Muscle of back (tissue), 11 donors: ENCODE measurements around the gene HSF4. TPM values are rescaled to one million over a fixed set of nuclear protein-coding genes. Genes with fewer than 3 reads are reported as not detected.

Source experiments
- DNase-seq, 3 donors: peaks; one replicate each; pipeline versions ENCODE4 v3.0.0 to v3.0.0-alpha.2; 2013
- polyA plus RNA-seq, 10 donors: library from polyadenylated mRNA; unstranded; fragments of 120-200 nt; gene quantifications; one replicate each; pipeline ENCODE4 v1.2.1, GENCODE V29; 2013; ENCODE audit not compliant: insufficient read length in 10 of 10

Gene HSF4
- polyA plus RNA-seq, 10 donors, result 1.5 to 8.6 (median 3.7) TPM

DNA sequence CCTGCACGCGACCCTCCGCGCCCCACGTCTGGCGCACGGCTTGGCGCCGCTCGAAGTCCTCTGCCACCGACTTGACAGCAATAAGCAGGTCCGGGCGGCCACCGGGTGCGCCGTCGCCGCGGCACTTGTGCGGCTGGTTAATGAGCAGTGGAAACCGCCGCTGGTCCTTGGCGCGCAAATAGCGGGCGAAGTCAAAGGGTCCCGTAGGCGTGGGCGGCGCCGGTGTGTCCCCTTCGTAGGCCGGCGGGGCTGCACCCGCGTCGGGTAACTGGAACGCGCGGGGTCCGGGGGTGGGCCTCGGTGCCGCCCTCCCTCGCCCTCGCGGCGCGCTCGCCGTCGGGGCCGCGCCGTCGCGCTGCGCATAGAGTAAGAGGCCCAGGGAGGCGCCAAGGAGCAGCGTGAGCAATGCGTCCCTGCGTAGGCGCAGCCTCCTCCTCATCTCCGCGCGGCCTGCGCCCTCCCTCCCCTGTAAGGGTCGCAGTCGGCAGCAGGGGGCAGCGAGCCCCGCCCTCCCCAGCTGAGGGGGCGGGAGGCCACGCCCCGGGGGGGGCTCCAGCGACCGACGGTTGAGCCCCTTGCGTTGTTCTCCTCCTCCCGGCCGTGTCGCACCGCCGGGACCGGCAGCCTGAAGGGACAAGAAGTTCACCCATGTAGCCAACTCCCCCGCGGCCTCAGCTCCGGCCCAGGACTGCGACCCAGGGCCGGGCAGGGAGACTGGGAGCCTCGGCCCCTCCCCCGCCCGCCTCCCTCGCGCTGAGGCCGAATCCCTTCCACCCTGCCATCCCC, 14.3 kb upstream of the HSF4 start:
- DNase-seq, result peak in 2 of 3 donors; percentile 88 to 94

DNA sequence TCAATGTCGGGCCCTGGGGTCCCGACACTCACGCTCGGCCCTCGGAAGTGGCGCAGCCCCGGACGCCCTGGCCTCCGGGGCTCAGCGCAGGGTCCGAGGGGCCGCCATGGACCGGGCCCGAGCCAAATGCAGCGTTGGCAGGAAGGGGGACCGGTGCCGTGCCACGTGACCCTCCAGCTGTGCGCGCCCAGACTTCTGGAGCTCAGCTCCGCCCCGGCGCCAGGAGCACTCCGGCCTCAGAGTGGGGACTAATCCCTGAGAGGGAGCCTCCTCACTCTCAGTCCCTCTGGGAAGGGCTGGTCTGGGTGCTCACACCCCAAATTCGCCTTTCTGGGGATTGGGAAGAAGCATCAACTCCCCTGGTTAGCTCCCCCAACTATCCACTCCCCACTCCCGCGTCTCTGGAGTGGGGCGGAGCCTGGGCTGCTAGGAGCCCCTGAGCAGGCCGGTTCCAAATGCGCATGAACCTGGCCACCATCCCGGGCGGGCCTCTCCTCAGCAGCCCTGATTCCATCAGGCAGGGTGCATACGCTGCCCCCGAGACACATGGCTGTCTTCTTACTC, 13.6 kb upstream of the HSF4 start, which contains the start of gene B3GNT9:
TSS of gene B3GNT9 (minus strand) at position 166 of the 564 bp plus-strand sequence. CDS start 513 bp downstream, outside the sequence.
- peak; percentile 68 to 96 (median 90) for DNase-seq

DNA sequence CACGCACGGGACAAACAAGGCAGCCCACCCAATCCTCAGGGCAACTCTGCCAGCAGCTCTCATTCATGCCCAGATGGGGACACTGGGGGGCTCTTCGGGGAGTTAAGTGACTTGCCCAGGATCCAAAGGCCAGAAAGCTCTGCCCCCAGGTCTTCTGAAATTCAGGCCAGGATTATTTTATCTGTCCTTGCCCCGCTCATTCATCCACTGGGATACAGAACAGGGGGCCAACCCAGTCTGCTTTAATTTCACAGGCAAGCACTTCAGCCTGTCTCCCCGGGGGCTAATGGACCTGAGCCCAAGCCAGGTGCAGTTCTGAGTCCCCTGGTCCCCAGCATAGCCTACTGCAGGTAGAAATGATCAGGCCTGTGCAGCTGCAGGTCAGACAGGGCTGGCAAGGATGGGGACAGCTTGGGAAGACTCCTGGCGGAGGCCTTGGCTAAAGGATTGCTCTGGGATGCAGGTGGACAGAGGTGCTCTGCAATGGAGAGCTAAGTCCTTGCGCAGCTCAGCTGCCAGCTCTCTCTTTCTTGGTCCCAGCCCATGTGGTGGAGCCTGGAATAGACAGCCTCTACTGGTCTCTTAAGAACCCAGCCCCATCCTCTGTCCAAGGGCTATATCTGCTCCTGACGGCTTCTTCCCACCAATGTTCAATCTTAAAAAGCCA, 13.0 kb upstream of the HSF4 start:
- no peak for DNase-seq

DNA sequence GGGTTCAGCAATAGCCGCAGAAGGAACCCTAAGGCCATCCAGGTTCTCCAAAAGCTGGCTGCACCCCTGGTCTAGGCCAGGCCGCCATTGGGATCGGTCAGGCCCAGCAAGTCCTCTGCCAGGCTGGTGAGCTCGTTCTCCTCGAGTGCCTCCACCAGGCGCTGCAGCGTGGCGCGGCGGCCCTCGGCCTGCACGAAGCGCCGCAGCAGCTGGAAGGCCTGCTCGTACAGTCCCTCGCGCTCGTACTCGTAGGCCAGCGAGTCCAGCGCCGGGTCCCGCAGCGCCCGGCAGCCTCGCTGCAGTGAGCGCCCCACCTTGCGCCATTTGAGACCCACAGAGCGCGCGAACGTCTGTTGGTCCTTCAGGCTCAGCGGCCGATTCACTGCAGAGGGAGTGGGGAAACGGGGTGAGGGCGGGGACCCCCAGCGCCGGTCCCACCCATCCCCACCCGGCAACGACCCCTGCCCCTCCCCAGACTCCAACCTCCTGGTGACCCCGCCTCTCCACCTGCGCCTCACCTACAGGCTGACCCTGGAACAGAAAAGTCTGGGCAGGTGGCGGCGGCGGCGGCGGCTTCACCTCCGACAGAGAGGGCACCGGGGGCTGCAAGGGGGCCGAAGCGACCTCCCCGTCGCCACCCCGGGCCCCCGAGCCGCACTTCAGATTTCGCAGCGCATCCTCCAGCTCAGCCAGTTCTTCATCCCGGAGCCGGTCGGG, 9.8 kb upstream of the HSF4 start:
- peak in 1 of 3 donors; percentile 11 for DNase-seq

DNA sequence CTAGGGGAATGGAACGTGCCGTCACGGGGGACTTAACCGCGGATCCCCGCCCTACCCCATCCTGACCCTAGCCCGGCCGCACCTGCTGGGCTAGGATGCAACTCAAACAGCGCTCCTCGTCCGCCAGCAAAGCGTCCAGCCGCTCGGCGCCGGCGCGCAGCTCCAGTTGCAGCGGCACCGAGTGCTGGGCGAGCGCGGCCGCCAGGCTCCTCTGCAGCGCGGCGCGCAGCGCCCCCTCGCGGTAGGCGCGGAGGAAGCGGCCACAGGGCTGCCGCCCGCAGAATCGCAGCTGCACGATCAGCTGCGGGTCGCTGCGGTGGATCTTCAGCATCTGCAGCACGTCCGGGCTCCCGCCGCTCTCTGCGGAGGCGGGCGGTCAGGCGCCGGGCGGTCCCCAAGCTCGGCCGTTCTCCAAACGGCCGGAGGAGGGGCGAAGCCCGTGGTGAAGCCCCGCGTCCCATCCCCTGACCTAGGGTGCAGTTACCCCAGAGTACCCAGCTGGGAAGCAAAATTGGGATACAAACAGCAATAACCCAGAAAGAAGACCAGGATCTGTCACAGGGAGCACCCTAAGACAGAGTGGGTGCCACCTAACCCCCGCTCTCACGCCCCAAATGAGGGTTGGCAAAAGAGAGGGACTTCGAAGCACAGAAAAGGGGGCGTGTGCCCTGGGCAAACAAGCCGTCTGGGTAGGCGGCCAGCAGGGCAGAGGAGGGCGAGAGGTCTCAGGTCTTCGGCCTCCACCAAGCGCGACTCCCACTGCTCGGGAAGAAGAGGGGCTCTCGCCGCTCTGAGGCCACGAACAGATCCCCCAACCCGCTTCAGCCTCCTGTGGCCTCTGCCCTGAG, 9.0 kb upstream of the HSF4 start:
- DNase-seq, result peak in 2 of 3 donors; percentile 91 to 92

DNA sequence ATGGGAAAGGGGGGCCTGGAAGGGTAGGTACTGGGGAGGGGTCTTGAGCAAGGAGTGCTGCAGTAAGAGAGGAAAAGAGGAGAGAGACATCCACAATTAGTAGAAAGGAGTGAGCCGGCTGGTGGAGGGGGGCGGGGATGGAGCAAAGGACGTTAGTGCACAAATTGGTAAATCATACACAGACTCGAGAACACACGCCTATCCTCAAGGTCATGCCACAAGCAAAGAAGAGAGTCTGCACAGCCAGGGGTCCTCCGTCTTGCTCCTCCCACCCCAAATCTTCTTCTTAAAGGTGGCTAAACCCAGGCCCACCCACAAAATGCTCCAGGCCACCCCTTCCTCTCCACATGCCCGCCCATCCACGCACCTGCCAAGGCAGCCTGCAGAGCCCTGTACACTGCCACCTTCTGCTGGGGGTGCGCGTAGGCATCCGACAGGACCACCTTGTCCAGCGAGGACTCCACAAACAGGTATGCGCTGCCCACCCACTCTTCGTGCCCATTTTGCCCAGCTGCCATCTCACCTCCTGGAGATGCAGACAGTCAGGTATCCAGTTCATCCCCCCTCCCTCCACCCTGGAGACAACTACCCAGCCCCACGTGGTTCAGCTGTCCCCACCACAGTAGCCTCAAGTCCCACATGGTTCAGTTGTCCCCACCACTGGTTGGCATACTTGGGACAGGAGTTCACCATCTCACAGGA, 8.3 kb upstream of the HSF4 start:
- no peak for DNase-seq

DNA sequence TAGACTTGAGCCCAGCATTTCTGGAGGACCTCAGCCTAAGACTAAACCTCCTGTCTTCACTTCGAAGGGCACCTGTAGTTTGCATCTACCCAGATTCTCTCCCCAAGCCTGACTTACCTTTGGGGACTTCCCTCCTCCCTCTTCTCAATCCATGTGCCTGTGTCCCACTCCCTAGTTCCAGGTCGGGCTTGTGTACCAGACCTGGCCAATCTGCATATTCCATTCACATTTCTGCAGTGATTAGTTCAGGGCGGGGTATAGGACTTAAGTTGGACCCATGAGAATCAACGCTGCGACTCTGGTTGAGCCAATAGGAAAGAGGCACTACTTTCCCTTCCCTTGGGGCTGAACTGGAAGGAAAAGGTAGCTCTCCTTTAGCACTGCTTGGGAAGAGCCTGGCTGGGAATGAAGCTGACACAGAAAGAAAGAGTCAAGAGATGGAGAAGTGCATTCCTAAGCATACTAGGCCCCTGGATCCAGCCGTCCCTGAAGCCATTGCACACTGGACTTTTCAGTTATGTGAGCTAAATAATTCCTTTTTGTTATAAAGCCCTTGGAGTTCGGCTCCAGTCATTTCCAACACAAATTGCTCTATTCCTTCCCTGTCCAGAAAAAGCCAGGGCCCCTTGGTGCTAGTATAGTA, 7.3 kb upstream of the HSF4 start:
- no peak for DNase-seq

DNA sequence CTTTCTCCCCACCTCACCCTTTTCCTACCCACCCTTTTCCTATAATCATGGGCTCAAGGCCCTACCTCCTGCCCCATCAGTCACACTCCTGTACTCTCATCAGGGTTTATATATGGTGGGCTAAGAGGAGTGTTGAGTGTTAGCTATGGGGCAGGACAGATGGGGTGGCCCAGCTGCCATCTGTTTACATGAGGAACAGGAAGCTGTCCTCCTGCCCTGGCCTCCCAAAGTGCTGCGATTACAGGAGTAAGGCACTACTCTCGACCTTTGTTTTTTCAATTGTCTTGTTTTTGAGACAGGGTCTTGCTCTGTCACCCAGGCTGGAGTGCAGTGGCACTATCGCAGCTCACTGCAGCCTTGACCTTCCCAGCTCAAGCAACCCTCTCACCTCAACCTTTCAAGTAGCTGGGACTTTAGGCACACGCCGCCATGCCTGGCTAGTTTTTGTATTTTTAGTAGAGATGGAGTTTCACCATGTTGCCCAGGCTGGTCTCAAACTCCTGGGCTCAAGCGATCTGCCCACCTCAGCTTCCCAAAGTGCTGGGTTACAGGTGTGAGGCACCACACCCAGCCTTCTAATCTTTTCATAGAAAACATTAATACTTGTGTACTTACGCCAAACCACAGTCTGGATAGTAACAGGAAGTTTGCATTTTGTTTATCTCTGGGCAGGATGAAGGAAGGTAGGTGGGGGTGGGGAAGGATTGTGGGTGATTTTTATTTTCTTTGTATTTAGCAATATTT, 6.5 kb upstream of the HSF4 start:
- no peak for DNase-seq

DNA sequence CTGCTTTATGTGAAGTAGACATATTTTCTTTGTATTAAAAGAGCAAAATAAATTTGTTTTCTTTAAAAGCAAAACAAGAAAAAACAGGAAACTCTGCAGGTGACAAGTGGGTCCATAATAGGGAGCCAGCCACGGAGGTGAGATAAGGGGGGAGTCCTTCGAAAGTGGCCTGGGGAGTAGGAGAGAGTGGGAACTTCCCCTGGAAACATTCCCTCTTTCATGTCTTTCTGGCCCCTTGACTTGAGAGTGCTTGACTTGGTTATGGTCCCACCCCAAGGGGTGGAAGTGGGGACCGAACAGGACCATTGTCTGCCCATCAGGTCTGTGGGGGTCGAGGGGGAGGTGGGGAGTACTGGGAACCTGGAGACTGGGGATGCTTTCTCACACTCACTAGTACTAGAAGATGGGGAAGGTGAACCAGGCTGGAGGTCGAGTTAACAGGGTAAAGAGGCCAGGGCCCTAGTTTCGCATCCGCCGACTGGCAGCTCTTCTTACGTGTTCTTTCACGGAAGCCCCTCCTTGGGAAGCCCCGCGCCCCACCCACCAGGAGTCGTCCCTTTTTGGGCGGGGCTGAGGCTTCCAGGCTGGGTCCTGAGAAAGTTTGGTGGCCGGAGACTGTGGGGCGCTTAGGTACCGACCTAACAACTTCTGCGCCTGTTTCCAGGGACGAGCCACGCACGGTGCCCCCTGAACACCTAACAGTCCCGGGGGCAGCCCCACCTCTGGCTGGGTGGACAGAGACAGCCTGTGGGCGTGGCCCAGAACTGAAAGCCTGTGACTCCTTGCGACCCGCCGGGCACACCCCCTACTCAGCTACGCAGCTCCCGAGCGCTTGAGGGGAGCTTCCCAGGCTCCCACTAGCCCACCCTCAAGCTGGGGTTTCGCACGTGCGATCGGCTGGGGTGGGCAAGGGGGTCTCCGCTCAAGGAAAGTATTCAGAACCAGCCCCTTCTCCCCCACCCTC, 5.6 kb upstream of the HSF4 start:
- DNase-seq, result peak in 1 of 3 donors; percentile 45

DNA sequence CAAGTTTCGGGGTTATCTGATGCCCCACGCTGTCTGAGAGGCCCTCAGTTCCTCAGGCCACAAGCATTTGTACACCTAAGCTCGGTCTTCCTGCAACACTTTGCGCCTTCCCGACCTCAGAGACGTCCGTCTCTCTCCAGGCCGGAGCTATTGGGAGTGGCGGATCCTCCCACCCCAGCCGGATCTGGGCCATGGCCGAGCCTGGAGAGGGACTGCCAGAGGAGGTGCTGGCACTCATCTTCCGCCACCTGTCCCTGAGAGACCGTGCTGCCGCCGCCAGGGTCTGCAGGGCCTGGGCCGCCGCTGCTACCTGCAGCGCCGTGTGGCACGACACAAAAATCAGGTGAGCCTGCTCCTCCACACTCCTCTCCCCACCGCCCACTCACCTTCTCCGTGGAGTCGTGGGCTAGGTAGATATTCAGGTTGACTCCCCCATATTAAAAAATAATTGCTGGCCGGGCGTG, 2.9 kb upstream of the HSF4 start:
- no peak for DNase-seq

DNA sequence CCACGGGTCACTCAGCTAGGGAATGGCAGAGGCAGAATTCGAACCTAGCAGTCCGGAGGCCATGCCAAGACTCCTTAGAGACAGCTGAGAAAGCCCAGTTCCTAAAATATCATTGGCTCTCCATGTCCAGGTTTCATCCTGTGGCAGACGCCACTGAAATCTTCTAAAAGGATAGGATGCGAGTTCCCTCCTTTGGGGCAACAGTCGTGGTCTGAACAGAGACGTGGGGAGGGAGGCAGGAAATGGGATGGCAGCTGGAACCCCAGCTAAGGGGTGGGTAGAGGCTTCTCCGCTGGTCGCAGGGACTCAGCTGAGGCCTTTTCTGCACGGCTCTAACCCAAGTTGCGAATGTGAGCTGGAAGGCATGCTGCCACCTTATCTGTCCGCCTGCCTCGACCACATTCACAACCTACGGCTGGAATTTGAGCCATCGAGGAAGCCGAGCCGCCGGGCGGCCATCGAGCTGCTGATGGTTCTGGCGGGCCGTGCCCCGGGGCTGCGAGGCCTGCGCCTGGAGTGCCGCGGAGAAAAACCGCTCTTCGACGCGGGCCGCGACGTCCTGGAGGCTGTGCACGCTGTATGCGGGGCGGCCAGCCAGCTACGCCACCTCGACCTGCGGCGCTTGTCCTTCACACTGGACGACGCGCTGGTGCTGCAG, 1.9 kb upstream of the HSF4 start:
- DNase-seq, result no peak

DNA sequence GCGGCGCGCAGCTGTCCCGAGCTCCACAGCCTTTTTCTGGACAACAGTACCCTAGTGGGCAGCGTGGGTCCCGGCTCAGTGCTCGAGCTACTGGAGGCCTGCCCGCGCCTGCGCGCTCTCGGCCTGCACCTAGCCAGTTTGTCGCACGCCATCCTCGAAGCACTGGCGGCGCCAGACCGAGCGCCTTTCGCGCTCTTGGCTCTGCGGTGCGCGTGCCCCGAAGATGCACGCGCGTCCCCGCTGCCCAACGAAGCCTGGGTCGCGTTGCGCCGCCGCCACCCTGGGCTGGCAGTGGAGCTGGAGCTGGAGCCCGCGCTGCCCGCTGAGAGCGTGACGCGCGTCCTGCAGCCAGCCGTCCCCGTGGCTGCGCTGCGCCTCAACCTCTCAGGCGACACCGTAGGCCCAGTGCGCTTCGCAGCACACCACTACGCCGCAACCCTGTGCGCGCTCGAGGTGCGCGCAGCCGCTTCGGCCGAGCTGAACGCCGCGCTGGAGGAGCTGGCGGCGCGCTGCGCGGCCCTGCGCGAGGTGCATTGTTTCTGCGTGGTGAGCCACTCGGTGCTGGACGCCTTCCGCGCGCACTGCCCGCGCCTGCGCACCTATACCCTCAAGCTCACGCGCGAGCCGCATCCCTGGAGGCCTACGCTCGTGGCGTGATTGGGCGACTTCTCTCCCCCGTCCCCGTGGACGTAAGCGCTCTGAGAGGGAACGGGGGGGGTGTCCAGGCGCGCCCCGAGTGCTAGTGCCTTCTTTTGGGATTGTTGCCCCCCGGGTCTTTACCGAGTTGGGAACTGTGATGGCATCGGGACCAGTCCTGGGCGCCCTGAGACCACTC, 1.2 kb upstream of the HSF4 start:
- peak in 1 of 3 donors; percentile 78 for DNase-seq

DNA sequence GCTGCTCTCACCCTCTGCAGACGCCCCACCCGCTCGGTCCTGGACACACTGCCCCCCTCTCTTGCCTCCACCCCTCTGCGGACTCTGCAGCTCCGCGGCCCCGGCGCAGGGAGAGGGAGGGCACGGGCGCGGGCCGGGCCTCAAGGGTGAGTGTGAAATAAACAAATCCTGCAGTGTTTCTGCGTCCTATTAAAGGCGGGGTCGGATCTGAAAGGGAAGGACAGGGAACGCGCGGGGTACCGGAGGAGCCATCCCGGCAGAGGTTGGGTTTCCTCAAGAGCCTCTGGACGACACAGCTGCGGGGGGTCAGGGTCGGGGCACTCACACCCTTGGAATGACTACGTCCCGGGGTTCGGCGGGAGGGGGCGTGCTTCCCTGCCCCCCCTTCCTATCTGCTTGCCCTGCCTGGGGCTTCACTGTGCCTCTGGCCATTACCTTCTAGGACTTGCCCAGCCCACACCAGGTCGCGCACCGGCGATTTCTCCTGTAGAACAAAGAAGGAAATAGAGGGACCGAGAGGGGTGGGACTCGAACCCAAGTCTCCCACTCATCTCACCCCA, 466 bp upstream of the HSF4 start:
- DNase-seq, result no peak

DNA sequence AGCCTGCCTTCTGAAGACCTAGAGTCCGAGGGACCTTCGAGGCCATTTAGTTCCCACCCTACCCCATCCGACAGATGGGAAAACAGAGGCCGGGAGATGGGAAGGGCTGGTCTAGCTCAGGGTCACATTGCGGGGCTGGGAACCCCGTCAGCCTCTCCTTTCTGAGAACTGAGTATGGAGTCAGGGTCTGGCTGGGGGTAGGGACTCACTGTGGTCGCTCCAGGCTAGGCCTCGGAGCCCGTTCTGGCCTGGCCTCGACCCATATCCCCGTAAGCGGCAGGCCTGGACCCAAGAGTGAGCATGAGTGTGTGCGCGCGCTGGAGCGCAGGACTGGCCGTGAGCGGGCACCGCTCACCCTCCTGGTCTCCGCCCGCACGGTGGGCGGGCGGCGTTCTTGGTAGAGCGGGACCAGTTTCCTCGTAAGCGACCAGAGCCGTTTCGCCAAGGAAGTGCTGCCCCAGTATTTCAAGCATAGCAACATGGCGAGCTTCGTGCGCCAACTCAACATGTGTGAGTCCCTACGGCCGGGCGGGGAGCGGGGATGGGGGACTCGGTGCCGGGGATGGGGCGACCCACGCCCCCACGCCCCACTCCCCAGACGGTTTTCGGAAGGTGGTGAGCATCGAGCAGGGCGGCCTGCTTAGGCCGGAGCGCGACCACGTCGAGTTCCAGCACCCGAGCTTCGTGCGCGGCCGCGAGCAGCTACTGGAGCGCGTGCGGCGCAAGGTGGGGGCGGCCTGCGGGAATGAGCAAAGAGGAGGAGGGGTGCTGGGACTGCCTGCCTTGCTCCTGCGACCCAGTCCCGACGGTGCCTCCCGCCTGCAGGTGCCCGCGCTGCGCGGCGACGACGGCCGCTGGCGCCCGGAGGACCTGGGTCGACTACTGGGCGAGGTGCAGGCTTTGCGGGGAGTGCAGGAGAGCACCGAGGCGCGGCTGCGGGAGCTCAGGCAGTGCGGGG, 855 bp downstream of the HSF4 start:
- peak in 1 of 3 donors; percentile 51 for DNase-seq

DNA sequence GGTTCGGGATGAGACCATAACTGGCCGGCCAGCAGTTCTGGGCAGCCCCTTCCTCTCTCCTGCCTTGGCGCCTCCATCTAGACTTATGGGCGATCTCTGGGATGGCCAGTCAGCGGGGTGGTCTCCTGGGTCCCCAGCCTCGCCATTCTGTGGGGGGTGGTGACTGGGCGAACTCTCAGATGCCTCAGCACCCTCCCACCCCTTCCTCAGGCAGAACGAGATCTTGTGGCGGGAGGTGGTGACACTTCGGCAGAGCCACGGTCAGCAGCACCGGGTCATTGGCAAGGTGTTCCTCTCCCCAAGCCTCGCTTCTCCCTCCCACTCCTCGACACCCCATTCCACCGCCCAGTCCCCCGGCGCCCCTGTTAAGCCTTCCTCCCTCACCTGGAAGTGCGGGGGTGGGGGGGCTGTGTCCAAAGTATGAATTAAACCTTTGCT, 1.6 kb downstream of the HSF4 start:
- DNase-seq, result no peak
